ENCODE data around the gene FHL1.

FHL1 gene

DNA sequence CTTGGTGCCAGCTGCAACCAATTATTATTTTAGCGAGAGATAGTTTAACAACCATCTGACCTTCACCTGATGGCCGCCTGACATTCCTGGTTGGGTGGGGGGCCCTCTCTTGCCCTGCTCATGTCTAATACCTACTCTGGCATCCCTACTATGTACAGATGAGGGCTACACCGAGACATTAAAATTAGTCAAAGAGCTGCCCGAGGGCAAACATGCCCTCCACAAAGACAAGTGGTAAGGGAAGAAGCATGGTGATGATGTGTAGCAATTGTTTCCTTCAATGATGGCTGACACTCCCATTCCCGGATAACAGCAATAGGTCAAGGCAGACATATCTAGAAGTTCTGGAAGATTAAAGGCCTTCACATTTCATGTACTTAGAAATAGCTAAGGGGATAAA is 54.3 kb downstream of the FHL1 start:
- H3K36me3 ChIP-seq (ENCODE audit: insufficient read depth, low read depth, low read length): no peaks in the 10 kb centered on the region
- H3K4me3 ChIP-seq (ENCODE audit: low read length): no peak overlapping the region
- H3K27ac ChIP-seq (ENCODE audit: low read length): no peak overlapping the region
- H3K4me1 ChIP-seq (ENCODE audit: insufficient read depth, low read length): peaks cover 3% of the 10 kb centered on the region; the same call in 1 of the 2 replicates
- H3K9me3 ChIP-seq (ENCODE audit: insufficient read depth, low read depth, low read length): no peaks in the 10 kb centered on the region
- H3K27me3 ChIP-seq (ENCODE audit: insufficient read depth, low read length): no peaks in the 10 kb centered on the region
- no peak overlapping the region for H3K9ac ChIP-seq (ENCODE audit: low read depth, low read length)

DNA sequence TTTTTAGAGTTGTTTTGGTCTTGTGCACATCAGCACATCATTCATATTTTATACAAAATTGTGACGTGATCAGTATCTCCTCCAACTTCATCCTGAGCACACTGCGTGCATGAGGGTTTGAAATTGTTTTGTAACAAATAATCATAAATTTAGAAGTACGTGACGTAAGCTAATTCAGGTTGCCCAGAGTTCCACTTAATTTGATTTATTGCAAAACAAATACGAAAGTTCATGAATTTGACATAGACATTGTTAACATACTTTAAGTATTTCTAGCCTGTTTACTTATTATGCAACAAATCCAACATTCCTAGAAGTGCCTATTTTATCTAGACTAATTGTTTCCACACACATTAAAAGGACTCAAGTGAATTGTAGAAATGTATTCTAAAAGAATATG is 55.6 kb downstream of the FHL1 start:
- Histone ChIP-seq H3K27me3 (ENCODE audit: insufficient read depth, low read length) (no peaks in the 10 kb centered on the region), H3K36me3 (ENCODE audit: insufficient read depth, low read depth, low read length) (peaks cover 7% of the 10 kb centered on the region; the same call in 1 of the 2 replicates), H3K9ac (ENCODE audit: low read depth, low read length) (no peak overlapping the region), H3K27ac (ENCODE audit: low read length) (no peak overlapping the region), H3K4me1 (ENCODE audit: insufficient read depth, low read length) (peaks cover 3% of the 10 kb centered on the region; the same call in 1 of the 2 replicates), H3K9me3 (ENCODE audit: insufficient read depth, low read depth, low read length) (no peaks in the 10 kb centered on the region), H3K4me3 (ENCODE audit: low read length) (no peak overlapping the region)

DNA sequence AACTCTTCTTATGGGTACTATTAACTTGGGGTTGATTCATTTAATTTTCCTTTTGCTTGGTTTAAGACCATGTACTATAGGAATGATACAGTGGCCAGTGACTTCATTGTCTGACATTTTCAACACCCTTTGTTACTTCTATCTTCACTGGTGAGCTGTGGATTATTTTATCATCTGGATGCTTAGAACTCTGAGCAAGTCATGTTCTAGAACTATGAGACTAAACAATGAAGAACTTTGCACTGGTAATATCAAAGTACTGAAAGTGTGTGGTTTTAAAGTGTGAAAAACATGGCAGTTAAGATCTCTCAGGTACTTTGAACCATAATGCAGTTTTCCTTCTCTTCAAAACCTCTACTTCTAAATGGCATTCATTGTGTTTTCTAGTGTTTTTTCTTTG is 56.1 kb downstream of the FHL1 start:
- Histone ChIP-seq H3K27ac (ENCODE audit: low read length) (no peak overlapping the region), H3K9me3 (ENCODE audit: insufficient read depth, low read depth, low read length) (no peaks in the 10 kb centered on the region), H3K4me1 (ENCODE audit: insufficient read depth, low read length) (peaks cover 3% of the 10 kb centered on the region; the same call in 1 of the 2 replicates), H3K4me3 (ENCODE audit: low read length) (no peak overlapping the region), H3K27me3 (ENCODE audit: insufficient read depth, low read length) (no peaks in the 10 kb centered on the region), H3K9ac (ENCODE audit: low read depth, low read length) (no peak overlapping the region), H3K36me3 (ENCODE audit: insufficient read depth, low read depth, low read length) (peaks cover 11% of the 10 kb centered on the region; the same call in 1 of the 2 replicates)

DNA sequence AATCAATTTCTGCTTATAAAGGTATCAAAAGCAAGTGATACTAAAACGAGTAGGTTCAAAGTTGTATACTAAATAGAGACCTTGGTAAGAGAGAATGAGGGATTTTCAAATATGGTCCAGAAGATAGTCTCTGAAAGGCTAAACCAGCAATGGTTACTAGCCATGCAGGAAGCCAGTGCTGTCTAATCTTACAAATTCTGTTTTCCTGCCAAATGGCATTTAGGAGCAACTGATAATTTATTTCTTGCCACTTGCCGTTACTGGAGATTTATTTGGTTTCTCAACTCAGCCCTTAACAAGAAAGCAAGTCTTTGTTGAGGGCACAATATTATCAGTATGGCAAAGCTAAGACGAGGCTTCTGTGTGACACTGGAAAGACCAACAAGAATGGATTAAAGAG is 56.6 kb downstream of the FHL1 start:
- Histone ChIP-seq H3K9ac (ENCODE audit: low read depth, low read length) (no peak overlapping the region), H3K27ac (ENCODE audit: low read length) (no peak overlapping the region), H3K4me1 (ENCODE audit: insufficient read depth, low read length) (peaks cover 3% of the 10 kb centered on the region; the same call in 1 of the 2 replicates)

DNA sequence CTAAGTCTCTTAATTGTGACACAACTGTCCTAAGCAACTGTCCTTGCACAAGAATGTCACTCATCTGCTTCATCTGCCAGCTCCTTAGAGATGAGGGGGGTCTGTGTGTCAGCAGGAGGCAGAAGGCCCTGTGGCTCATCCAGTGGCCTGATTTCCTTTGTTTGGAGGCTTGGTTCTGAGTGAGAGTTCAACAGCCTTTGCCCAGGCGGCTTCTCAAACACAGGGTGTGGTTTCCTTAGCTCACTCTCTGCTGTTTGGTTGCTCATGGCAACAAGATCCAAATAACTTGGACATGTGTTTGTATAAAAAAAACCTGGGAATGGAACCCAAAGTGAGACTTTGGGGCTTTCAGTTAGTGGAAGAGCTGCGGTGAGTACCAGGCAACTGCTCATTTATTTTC is 57.2 kb downstream of the FHL1 start:
- H3K27ac ChIP-seq (ENCODE audit: low read length): no peak overlapping the region

More for the DNA sequence above, 56.6 kb downstream of the FHL1 start:
- H3K27me3 ChIP-seq (ENCODE audit: insufficient read depth, low read length): no peaks in the 10 kb centered on the region
- H3K4me3 ChIP-seq (ENCODE audit: low read length): no peak overlapping the region
- H3K36me3 ChIP-seq (ENCODE audit: insufficient read depth, low read depth, low read length): peaks cover 11% of the 10 kb centered on the region; the same call in 1 of the 2 replicates
- no peaks in the 10 kb centered on the region for H3K9me3 ChIP-seq (ENCODE audit: insufficient read depth, low read depth, low read length)

DNA sequence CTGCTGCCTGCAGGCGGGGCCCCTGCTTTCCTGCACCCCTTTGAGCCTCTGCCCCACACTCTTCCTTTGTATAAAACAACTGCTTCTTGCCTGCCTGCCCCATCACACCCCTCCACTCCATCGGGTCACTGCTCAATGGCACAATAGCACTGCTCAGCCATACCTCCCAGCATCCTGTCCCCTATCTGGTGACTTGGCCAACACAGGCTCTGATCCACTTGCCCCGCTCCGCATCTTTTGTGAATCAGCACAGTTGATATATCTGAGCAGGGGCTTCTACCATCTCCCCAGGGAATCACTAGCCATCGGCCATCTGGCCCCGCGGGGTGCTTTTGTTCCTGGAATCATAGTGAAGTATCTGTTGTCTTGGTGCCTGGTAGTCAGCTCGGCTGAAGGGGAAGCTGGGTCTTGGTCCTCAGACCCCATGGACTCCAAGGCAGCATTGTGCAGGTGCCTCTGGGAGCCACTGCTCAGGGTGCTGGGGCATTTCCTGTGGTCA is 58.6 kb downstream of the FHL1 start:
- Histone ChIP-seq H3K9me3 (ENCODE audit: insufficient read depth, low read depth, low read length) (no peaks in the 10 kb centered on the region), H3K9ac (ENCODE audit: low read depth, low read length) (no peak overlapping the region)

More for the DNA sequence above, 57.2 kb downstream of the FHL1 start:
- Histone ChIP-seq H3K36me3 (ENCODE audit: insufficient read depth, low read depth, low read length) (peaks cover 11% of the 10 kb centered on the region; the same call in 1 of the 2 replicates), H3K4me1 (ENCODE audit: insufficient read depth, low read length) (peaks cover 1% of the 10 kb centered on the region; the same call in 1 of the 2 replicates), H3K4me3 (ENCODE audit: low read length) (no peak overlapping the region), H3K9me3 (ENCODE audit: insufficient read depth, low read depth, low read length) (no peaks in the 10 kb centered on the region), H3K9ac (ENCODE audit: low read depth, low read length) (no peak overlapping the region), H3K27me3 (ENCODE audit: insufficient read depth, low read length) (no peaks in the 10 kb centered on the region)

DNA sequence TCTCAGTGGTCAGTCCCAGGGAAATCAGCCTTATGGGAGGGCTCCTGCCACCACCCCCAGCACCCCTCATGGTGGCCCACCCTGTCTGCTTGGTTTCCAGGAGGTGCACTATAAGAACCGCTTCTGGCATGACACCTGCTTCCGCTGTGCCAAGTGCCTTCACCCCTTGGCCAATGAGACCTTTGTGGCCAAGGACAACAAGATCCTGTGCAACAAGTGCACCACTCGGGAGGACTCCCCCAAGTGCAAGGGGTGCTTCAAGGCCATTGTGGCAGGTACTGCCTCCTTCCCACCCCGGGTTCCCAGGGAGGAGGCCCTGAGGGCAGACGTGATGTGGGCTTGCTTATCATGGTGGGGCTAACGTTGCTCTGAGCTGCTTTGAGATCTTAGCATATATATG is 59.6 kb downstream of the FHL1 start:
- no peaks in the 10 kb centered on the region for H3K9me3 ChIP-seq (ENCODE audit: insufficient read depth, low read depth, low read length)
- no peak overlapping the region for H3K4me3 ChIP-seq (ENCODE audit: low read length)
- H3K4me1 ChIP-seq (ENCODE audit: insufficient read depth, low read length): no peaks in the 10 kb centered on the region; the same call in 1 of the 2 replicates
- no peaks in the 10 kb centered on the region for H3K27me3 ChIP-seq (ENCODE audit: insufficient read depth, low read length)
- H3K36me3 ChIP-seq (ENCODE audit: insufficient read depth, low read depth, low read length): peaks cover 24% of the 10 kb centered on the region; the same call in 1 of the 2 replicates
- no peak overlapping the region for H3K27ac ChIP-seq (ENCODE audit: low read length)
- H3K9ac ChIP-seq (ENCODE audit: low read depth, low read length): no peak overlapping the region

More for the DNA sequence above, 58.6 kb downstream of the FHL1 start:
- no peaks in the 10 kb centered on the region; the same call in 1 of the 2 replicates for H3K4me1 ChIP-seq (ENCODE audit: insufficient read depth, low read length)
- no peak overlapping the region for H3K4me3 ChIP-seq (ENCODE audit: low read length)
- peaks cover 20% of the 10 kb centered on the region; the same call in 1 of the 2 replicates for H3K36me3 ChIP-seq (ENCODE audit: insufficient read depth, low read depth, low read length)
- H3K27me3 ChIP-seq (ENCODE audit: insufficient read depth, low read length): no peaks in the 10 kb centered on the region
- no peak overlapping the region for H3K27ac ChIP-seq (ENCODE audit: low read length)

DNA sequence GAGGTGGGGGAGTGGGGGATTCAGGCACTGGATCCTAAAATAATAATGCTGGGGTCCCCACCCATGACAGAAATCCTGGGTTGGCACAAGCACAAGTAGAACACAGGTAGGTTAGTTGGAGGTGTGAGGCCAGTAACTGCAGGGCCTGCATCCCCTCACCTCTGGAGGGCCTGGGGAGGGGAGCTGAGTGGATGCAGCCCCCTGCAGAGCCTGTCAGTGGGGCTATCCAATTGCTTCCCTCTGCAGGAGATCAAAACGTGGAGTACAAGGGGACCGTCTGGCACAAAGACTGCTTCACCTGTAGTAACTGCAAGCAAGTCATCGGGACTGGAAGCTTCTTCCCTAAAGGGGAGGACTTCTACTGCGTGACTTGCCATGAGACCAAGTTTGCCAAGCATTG is 60.2 kb downstream of the FHL1 start:
- H3K27ac ChIP-seq (ENCODE audit: low read length): no peak overlapping the region
- H3K9ac ChIP-seq (ENCODE audit: low read depth, low read length): no peak overlapping the region
- H3K4me3 ChIP-seq (ENCODE audit: low read length): no peak overlapping the region
- no peaks in the 10 kb centered on the region for H3K9me3 ChIP-seq (ENCODE audit: insufficient read depth, low read depth, low read length)
- no peaks in the 10 kb centered on the region; the same call in 1 of the 2 replicates for H3K4me1 ChIP-seq (ENCODE audit: insufficient read depth, low read length)
- no peaks in the 10 kb centered on the region for H3K27me3 ChIP-seq (ENCODE audit: insufficient read depth, low read length)
- peaks cover 24% of the 10 kb centered on the region; the same call in 1 of the 2 replicates for H3K36me3 ChIP-seq (ENCODE audit: insufficient read depth, low read depth, low read length)

DNA sequence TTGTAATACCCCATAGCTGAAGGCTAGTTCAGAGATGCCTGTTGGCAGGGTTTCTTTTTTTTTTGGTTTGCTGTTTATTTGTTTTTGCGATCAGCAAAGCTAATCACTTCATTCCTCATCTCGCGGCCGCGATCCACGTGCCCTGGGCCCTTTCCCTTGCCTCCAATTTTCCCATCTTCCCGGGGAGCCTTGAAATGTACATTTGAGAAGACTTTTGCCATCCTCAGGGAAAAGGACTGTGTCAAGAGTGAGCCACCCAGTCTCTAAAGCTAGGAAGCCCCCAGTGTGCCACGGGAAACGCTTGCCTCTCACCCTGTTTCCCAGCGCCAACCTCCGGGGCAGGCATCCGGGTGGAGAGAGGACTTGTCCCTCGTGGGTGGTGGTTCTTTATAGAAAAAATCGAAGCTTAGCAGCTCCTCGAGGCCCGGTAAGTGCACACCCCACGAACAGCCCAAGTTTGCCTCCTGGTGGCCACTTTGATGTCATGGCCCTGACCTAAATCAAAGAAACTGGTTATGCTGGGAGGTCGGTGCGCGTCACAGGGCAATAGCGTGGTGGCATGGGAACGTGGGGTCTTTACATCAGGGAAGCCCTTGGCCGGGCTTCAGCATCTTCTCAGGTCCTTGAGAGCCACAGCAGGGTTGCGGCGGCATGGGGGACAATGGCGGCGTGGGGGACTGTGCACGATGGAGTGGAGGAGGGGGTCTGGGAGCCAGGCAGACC is 61.8 kb downstream of the FHL1 start:
- no peak overlapping the region for H3K4me3 ChIP-seq (ENCODE audit: low read length)
- no peaks in the 10 kb centered on the region for H3K27me3 ChIP-seq (ENCODE audit: insufficient read depth, low read length)
- peaks cover 24% of the 10 kb centered on the region; the same call in 1 of the 2 replicates for H3K36me3 ChIP-seq (ENCODE audit: insufficient read depth, low read depth, low read length)
- H3K9ac ChIP-seq (ENCODE audit: low read depth, low read length): no peak overlapping the region
- H3K9me3 ChIP-seq (ENCODE audit: insufficient read depth, low read depth, low read length): no peaks in the 10 kb centered on the region
- H3K4me1 ChIP-seq (ENCODE audit: insufficient read depth, low read length): no peaks in the 10 kb centered on the region; the same call in 1 of the 2 replicates
- H3K27ac ChIP-seq (ENCODE audit: low read length): no peak overlapping the region

DNA sequence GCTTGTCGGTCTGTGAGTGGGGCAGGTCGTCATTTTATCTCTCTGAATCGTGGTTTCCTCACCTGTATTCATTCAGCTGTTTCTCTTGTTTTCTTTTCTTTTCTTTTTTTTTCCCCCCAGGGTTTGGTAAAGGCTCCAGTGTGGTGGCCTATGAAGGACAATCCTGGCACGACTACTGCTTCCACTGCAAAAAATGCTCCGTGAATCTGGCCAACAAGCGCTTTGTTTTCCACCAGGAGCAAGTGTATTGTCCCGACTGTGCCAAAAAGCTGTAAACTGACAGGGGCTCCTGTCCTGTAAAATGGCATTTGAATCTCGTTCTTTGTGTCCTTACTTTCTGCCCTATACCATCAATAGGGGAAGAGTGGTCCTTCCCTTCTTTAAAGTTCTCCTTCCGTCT is 62.4 kb downstream of the FHL1 start:
- Histone ChIP-seq H3K9ac (ENCODE audit: low read depth, low read length) (no peak overlapping the region), H3K27ac (ENCODE audit: low read length) (no peak overlapping the region), H3K36me3 (ENCODE audit: insufficient read depth, low read depth, low read length) (peaks cover 29% of the 10 kb centered on the region; the same call in 1 of the 2 replicates), H3K27me3 (ENCODE audit: insufficient read depth, low read length) (no peaks in the 10 kb centered on the region), H3K4me1 (ENCODE audit: insufficient read depth, low read length) (no peaks in the 10 kb centered on the region; the same call in 1 of the 2 replicates), H3K4me3 (ENCODE audit: low read length) (no peak overlapping the region), H3K9me3 (ENCODE audit: insufficient read depth, low read depth, low read length) (no peaks in the 10 kb centered on the region)

DNA sequence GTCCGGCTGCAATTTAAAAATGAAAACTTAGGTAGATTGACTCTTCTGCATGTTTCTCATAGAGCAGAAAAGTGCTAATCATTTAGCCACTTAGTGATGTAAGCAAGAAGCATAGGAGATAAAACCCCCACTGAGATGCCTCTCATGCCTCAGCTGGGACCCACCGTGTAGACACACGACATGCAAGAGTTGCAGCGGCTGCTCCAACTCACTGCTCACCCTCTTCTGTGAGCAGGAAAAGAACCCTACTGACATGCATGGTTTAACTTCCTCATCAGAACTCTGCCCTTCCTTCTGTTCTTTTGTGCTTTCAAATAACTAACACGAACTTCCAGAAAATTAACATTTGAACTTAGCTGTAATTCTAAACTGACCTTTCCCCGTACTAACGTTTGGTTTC is 62.9 kb downstream of the FHL1 start:
- Histone ChIP-seq H3K9ac (ENCODE audit: low read depth, low read length) (no peak overlapping the region), H3K4me3 (ENCODE audit: low read length) (no peak overlapping the region), H3K27ac (ENCODE audit: low read length) (no peak overlapping the region), H3K4me1 (ENCODE audit: insufficient read depth, low read length) (no peaks in the 10 kb centered on the region; the same call in 1 of the 2 replicates), H3K36me3 (ENCODE audit: insufficient read depth, low read depth, low read length) (peaks cover 31% of the 10 kb centered on the region; the same call in 1 of the 2 replicates), H3K27me3 (ENCODE audit: insufficient read depth, low read length) (no peaks in the 10 kb centered on the region), H3K9me3 (ENCODE audit: insufficient read depth, low read depth, low read length) (no peaks in the 10 kb centered on the region)

DNA sequence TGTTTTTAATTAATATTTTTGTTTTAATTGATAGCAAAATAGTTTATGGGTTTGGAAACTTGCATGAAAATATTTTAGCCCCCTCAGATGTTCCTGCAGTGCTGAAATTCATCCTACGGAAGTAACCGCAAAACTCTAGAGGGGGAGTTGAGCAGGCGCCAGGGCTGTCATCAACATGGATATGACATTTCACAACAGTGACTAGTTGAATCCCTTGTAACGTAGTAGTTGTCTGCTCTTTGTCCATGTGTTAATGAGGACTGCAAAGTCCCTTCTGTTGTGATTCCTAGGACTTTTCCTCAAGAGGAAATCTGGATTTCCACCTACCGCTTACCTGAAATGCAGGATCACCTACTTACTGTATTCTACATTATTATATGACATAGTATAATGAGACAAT is 63.5 kb downstream of the FHL1 start:
- no peaks in the 10 kb centered on the region for H3K27me3 ChIP-seq (ENCODE audit: insufficient read depth, low read length)
- no peak overlapping the region for H3K27ac ChIP-seq (ENCODE audit: low read length)
- no peaks in the 10 kb centered on the region for H3K9me3 ChIP-seq (ENCODE audit: insufficient read depth, low read depth, low read length)
- no peak overlapping the region for H3K4me3 ChIP-seq (ENCODE audit: low read length)
- peaks cover 31% of the 10 kb centered on the region; the same call in 1 of the 2 replicates for H3K36me3 ChIP-seq (ENCODE audit: insufficient read depth, low read depth, low read length)
- H3K9ac ChIP-seq (ENCODE audit: low read depth, low read length): no peak overlapping the region
- no peaks in the 10 kb centered on the region; the same call in 1 of the 2 replicates for H3K4me1 ChIP-seq (ENCODE audit: insufficient read depth, low read length)
